Stimulated activated CD4-positive, alpha-beta T cell treated with anti-CD3 and anti-CD28 coated beads, Interleukin-2, amount 100 ng/mL, for 4 hours (primary cell): ENCODE results near the gene IFNGR2.
A peak's percentile ranks its signal among the peaks of the same experiment; 100 is the strongest.
"Not testable (repeated sequence)": the region's sequence is repeated elsewhere in the genome, so short reads cannot be mapped to it uniquely, and the experiment has no call there.

Experiments
- DNase-seq: peaks from one replicate; pipeline ENCODE4 v3.0.0-alpha.2; 2020; ENCODE audit warnings: low read depth

The IFNGR2 gene

DNA sequence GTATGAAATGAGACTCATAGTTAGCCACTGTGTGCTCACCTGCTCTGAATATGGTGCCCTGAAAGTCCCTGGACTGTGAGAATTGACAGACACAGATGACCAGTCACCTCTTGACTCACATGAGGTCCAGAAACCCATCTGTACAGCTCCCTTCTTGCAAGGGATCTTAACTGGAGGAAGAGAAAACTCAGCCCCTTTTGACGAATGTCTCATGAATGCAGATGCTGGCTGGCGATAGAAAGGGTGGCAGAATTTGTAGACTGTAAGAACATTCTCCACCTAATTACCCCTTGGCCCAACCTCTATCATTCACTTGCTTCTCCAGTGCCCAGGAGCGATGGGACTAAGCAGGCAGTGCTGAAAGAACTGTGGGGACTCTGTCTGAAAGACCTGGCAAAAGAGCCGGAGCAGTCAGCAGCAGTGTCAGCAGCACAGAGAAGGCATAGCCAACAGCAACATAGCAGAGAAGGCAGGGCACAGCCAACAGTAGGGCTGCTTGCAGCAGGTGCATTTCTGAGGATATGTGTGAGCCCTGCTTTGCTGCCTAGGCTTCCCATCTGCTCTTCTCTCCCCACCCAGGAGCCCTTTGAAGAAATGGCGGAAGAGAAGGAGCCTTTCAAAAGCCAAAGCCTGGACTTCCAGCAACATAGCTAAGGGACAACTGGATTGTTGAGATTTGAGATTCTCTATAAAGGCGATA, 25.8 kb upstream of the IFNGR2 start:
- DNase-seq, result no peak

- no peak for DNase-seq
These were observed 25.1 kb upstream of the IFNGR2 start for GRCh38 chr21:33378081-33378480.

DNA sequence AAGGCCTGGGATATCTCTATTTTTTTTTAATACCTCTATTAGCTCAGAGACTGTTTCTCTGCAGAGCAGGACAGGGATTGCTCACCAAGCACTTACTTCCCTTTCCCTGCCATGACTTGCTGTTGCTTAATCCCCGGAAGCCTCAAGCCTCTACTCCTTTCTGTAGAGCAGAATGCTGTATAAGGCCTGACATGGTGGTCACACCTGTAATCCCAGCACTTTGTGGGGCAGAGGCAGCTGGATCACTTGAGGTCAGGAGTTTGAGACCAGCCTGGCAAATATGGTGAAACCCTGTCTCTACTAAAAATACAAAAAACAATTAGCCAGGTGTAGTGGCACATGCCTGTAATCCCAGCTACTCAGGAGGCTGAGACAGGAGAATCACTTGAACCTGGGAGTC, 23.3 kb upstream of the IFNGR2 start:
- DNase-seq, result not testable (repeated sequence)

DNA sequence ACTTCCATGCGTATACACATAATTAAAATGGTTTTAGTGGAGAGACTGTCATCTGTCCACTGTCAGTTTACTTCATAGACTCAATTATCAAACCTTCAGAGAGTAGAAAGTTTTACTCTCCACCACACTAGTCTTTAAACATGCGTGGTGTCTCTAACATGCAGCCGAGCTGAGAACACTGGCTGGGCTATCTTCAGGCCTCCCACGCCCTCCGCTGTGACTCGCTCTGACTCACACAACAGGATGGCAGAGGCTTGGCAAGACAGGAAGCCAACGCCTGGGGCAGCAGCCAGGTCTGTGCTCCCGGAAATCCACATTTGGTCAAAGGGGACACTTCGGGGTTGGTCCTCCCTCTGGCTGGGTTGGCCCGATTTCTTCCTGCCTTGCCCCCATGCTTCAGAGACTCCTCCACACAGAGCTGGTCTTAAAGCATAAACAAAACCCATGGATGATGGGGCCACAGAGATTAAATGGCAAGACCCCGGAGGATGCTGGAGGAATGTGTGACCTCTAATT, 22.7 kb upstream of the IFNGR2 start:
- DNase-seq, result peak; percentile 92

DNA sequence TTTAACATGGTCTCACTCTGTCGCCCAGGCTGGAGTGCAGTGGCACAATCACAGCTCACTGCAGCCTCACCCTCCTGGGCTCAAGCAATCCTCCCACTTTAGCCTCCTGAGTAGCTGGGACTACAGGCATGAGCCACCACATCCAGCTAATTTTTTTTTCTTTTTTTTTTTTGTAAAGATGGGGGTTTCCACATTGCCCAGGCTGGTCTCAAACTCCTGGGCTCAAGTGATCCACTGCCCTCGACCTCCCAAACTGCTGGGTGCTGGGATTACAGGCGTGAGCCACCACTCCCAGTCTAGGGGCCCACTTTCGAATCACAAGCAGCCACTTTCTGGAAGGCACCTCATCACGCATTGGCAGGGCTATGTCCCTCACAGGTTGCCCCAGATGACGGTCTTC, 21.8 kb upstream of the IFNGR2 start:
- not testable (repeated sequence) for DNase-seq

GRCh38 chr21:33383056-33383888, 19.9 kb upstream of the IFNGR2 start:
- peak; percentile 52 for DNase-seq

DNA sequence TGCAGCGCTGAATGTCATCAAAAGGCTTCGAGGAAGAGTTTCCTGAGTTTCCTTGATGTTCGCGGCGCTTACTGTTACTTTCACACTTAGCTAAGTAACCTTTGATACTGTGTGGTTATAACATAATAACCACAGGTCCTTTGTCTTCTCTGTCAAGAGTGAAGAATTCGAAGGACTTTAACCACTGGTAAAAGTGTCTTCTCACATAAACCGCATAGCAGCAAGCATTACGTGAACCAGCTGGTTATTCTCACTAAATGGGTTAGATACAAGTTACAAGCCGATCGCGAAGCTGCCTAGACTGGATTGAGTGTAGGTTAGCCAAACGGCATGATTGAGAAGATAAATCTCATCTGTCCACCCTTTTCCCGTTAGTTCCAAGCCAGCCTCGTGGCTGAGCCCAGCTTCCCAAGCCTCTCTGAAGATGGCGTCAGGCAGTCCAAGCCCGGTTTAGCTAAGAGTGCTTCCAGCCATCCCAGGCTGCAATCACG, 18.3 kb upstream of the IFNGR2 start:
- DNase-seq, result no peak

DNA sequence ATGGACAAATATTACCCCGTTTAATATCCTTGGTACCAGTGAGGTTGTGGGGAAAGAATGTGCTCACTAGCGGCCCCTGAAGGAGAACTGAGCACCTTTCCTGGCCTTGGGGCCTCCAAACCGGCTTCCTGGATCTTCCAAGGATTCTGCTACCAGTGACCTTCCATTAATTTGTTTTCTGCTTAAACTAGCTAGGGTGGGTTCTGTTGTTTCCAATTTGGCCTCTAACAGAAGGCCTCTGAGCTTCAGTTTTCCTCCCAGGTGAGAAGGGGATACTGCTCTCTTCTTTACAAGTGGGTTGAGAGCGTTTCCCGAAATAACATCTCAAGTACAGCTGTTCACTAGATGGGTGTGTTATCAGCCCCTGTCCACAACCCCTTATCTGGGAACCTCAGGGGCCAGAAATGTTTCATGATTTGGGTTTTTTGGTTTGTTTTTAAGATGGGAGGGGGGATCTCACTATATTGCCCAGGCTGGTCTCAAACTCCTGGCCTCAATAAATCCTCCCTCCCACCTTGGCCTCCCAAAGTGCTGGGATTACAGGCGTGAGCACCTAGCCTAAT, 16.9 kb upstream of the IFNGR2 start:
- no peak for DNase-seq

DNA sequence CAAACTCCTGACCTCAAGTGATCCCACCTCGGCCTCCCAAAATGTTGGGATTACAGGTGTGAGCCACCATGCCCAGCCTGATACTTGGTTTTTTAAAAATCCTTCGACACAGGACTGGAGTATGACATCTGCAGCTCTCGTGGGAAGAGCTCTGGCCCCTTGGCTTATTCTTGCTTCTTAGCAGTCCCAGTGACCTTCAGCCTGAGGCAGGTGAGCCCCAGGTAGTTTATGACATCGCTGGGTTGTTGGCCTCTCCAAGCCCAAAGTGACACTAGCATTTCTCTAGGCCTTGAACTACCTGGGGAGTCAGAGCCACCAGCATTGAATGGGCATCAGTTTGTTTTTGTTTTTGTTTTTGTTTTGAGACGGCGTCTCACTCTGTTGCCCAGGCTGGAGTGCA, 15.9 kb upstream of the IFNGR2 start:
- no peak for DNase-seq

DNA sequence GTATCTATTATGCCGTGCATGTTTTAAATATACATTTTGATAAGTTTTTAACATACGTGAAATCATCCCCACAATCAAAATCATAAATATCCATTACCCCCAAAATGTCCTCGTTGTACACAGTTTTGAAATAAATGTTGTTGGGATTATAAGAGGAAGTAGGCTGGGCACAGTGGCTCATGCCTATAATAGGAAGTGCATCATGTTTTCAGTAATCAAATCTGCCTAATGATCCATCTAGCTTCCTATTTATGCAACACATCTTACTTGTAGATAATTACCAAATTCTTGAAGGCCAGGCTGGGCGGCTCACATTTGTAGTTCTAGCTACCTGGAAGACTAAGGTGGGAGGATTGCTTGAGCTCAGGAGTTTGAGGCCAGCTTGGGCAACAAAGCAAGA, 15.0 kb upstream of the IFNGR2 start:
- DNase-seq, result no peak

GRCh38 chr21:33390479-33390878, 12.7 kb upstream of the IFNGR2 start:
- DNase-seq, result no peak

DNA sequence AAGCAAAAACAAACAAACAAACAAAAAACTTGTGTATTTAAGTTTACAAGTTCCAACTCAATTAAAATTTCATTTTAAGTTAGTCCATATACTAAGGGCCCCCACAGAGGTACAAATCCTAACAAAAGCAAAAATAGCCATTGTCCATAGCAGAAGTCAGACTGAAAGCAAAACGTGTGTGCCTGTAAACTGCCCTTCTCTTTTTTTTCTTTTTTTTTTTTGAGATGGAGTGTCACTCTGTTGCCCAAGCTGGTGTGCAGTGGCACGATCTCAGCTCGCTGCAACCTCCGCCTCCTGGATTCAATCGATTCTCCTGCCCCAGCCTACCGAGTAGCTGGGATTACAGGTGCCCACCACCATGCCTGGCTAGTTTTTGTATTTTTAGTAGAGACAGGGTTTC, 11.6 kb upstream of the IFNGR2 start:
- DNase-seq, result no peak

- no peak for DNase-seq
These were observed 10.8 kb upstream of the IFNGR2 start for GRCh38 chr21:33392284-33392985.

- no peak for DNase-seq
These were observed 9.9 kb upstream of the IFNGR2 start for GRCh38 chr21:33393348-33393747.

- no peak for DNase-seq
These were observed 9.0 kb upstream of the IFNGR2 start for GRCh38 chr21:33394260-33394659.

GRCh38 chr21:33395891-33396331, 7.3 kb upstream of the IFNGR2 start:
- DNase-seq, result no peak

- DNase-seq, result no peak
These were observed 6.8 kb upstream of the IFNGR2 start for GRCh38 chr21:33396436-33396835.

DNA sequence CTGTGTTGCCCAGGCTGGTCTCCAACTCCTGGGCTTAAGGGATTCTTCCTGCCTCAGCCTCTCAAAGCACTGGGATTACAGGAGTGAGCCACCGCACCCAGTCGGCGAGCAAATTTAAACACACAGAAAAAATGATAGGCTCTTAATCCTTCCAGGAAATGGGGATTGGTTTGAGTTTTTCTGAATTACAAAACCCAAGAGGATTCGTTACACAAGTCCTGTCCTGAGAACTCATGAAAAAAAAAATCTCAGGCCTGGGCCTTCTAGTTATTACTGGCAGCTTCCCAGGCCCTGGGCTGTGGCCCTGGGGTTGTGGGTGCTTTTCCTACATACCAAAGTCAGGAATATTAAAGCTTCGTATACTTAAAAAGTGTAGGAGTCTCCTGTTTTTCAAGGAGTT, 6.3 kb upstream of the IFNGR2 start:
- DNase-seq, result no peak

- DNase-seq, result no peak
These were observed 5.5 kb upstream of the IFNGR2 start for GRCh38 chr21:33397717-33398116.

- no peak for DNase-seq
These were observed 4.9 kb upstream of the IFNGR2 start for GRCh38 chr21:33398361-33398760.

DNA sequence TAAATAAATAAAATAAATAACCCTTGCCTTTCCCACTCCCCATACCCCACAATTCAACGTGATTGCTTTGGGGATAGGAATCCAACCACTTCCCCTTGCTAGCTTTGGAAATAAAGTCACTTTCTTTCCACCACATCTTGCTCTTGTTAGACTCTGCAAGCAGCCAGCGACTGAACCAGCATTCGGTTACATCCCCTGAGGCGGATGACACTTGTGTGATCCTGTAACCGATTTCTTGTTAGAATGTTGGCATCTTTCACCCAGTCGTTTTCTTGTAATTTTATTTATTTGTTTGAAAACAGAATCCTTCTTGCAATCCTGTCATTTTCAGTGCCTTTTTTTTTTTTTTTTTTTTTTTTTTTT, 1.6 kb upstream of the IFNGR2 start:
- no peak for DNase-seq
